GM12873 (cell line): ENCODE results near the gene DNAJC10.
A peak's percentile ranks its signal among the peaks of the same experiment; 100 is the strongest.

ENCODE experiments used
- TF ChIP-seq, protein P1 (sequence below): IDR thresholded peaks from 2 replicates; pipeline ENCODE4 v1.5.1; 2012; ENCODE audit warnings: low read depth, mild to moderate bottlenecking, moderate library complexity, low read length, control low read depth; ENCODE audit not compliant: insufficient read depth; ENCODE audit errors: missing control alignments

Gene DNAJC10

DNA sequence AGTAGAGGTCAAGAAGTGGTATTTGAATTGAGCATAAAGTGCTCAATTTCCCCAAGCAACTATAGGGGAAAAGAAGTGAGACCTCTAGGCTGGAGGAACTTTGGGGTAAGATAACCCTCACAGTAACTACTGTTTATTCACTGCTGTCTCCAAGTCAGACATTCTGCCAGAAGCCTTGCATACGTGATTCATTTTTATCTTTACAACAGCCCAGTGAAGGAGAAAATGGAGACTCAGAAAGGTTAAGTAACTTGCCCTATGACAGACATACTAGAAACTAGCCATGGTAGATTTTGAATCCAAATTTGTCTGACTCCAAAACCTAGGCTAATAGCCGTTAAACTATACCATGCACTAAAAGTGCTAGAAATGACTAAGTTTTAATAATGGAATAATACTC, 28.4 kb downstream of the DNAJC10 start:
- TF ChIP-seq, protein P1, sequence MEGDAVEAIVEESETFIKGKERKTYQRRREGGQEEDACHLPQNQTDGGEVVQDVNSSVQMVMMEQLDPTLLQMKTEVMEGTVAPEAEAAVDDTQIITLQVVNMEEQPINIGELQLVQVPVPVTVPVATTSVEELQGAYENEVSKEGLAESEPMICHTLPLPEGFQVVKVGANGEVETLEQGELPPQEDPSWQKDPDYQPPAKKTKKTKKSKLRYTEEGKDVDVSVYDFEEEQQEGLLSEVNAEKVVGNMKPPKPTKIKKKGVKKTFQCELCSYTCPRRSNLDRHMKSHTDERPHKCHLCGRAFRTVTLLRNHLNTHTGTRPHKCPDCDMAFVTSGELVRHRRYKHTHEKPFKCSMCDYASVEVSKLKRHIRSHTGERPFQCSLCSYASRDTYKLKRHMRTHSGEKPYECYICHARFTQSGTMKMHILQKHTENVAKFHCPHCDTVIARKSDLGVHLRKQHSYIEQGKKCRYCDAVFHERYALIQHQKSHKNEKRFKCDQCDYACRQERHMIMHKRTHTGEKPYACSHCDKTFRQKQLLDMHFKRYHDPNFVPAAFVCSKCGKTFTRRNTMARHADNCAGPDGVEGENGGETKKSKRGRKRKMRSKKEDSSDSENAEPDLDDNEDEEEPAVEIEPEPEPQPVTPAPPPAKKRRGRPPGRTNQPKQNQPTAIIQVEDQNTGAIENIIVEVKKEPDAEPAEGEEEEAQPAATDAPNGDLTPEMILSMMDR, result no peak

DNA sequence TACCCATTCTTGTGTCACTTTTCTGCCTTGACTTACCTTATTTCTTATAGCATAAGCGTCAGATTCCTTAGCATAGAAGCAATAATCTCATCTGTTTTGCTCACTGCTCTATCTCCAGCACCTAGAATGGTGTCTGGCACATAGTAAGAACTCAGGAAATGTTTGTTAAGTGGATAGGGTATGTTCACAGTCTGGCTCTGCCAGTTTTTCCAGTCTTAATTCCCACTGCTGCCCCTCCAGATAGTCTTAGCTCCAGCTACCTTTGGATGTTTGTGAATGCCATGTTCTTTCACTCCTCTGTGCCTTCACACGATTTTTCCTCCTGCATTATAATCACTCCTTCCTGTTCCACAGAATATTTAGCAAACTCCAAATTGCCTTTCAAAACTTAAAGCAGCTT, 29.0 kb downstream of the DNAJC10 start:
- TF ChIP-seq, protein P1, result no peak

DNA sequence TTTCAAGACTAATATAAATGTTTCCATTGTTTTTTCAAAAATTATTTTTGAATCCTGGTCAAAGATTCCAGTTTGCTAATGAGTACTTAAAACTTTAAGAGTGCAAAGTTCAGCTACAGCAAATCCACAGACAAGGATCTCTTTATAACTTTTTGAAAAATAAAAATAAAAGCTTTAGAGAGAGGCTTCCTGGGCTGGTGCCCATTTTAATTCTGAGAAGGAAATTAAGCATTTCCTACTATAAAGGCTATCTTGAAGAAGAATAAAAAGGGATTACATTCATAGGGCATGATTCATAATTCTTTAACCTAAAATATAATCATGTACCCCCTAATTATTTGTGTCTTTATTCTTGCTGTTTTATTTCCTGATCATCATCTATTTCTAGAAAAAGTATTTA, 38.2 kb downstream of the DNAJC10 start:
- TF ChIP-seq, protein P1, result no peak

DNA sequence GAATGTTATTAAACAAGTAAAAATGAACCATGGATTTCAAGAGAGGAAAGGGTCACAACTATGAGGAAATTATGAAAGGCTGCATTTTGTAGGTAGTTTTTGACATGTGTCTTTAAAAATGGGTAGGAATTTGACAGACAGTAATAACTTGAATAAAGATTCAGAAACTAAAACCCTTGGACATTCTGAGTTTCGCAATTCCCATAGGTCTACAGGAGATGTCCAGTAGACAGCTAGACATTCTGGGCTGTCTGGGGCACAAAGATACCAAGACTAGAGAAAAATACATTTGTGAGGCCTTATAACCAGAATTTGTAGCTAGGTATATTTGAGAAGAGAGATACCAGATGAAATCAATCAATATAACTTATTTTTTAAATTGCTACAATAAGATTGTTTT, 42.3 kb downstream of the DNAJC10 start:
- TF ChIP-seq, protein P1, result no peak

DNA sequence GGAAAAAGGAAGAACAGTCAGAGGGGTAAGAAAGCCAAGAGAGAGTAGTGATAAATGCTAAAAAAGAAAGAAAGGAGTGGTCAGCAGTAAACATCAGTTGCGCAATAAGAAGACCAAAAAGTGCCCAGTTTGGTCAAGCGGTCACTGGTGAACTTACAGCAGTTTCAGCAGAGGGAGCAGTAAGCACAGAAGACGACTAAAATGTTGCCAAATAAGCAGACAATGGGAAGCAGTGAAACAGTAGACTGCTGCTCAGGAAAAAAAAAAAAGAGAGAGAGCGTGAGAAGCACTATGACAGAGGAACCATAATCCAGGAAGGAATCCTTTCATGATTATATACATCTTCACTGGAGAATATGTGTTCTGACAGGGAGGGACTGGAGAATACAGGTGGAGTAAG, 45.8 kb downstream of the DNAJC10 start:
- TF ChIP-seq, protein P1, result no peak

DNA sequence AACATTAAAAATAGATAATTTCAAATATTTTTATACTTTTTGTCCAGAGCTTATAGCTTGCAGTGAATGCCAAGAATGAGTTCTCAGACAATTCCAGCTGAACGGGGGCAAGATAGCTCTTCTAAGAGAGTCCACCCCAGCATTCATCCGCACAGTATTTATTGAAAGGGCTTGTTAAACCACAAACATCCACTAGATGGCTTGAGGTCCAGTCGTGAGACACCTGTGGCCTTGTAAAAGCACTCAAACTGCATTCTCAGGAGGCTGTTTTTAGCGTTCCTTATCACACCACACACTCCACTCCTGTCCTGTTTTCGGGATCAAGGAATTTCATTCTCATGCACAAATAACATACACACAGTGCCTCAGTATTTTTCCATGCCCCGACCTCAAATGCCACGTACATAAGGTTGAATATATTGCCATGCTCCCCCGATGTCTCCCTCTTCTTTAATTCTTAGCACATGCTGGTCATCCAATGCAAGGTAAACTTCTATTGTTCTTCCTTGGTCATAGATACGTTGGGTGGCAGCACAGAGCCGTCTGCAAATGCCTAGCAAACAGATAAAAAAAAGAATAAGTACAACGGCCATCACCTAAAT, 47.4 kb downstream of the DNAJC10 start:
- TF ChIP-seq, protein P1, result peak; percentile 68

DNA sequence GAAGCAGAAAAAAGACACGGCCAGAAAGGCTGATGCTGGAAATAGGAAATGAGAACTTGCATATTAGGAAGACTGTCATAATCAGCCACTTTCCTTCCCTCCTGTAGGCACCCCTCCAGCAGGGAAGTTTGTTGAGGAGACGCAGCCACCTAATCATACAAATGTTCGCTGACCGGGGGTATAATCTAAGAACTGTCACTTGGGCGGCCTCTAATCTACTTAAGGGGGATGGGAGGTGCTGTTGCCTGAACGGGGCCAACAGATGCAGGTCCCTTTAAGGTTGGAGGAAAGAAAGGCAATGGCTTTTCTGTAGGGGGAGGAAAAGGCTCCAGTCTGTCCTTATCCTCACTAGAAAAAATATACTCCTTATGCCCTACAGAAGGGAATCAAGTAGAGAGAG, 50.6 kb downstream of the DNAJC10 start:
- TF ChIP-seq, protein P1, result no peak
